Measurements from ENCODE around the gene HACL1. TPM values are rescaled to one million over a fixed set of nuclear protein-coding genes. Genes with fewer than 3 reads are reported as not detected.

Gene HACL1
- total RNA-seq, 1 experiment from 2014 or later: 44.9 TPM

DNA sequence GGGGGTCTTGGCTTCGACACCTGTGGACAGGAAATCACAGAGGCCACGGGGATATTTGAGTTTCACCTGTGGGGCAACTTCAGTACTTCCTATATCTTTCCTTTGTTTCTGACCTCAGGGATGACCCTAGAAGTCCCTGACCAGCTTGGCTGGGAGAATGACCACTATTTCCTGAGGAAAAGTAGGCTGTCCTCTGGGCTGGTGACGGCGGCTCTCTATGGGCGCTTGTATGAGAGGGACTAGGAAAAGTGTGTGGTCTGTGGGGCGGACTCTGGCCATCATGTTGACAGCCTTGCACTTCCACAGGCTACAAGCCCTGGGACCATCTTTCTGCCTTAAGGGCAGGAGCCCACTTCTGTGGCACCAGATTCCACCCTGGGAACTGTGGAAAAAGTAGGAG is 43.9 kb upstream of the HACL1 start:
- peaks cover 21% of the 10 kb centered on the region for H3K4me1 Mint-ChIP-seq
- ChIA-PET CTCF (no interaction called here), POLR2A (no interaction called here)
- DNase-seq (ENCODE audit: low spot score) (no peak), ATAC-seq (no peak)
- peaks cover 23% of the 10 kb centered on the region for H3K9me3 Mint-ChIP-seq
- peaks cover 46% of the 10 kb centered on the region for H3K36me3 Mint-ChIP-seq
- TF ChIP-seq ATF1 (CRISPR knock-in tag; IDR thresholded peaks at IDR 0.05): no peak
- TF ChIP-seq ZNF138 (CRISPR knock-in tag; conservative IDR thresholded peaks at IDR 0.05): no peak
- no peak for TF ChIP-seq NFYB (CRISPR knock-in tag; conservative IDR thresholded peaks at IDR 0.05; ENCODE audit: low read depth)
- no peak for TF ChIP-seq ZNF121 (CRISPR knock-in tag; IDR thresholded peaks at IDR 0.05)
- TF ChIP-seq, protein P1, sequence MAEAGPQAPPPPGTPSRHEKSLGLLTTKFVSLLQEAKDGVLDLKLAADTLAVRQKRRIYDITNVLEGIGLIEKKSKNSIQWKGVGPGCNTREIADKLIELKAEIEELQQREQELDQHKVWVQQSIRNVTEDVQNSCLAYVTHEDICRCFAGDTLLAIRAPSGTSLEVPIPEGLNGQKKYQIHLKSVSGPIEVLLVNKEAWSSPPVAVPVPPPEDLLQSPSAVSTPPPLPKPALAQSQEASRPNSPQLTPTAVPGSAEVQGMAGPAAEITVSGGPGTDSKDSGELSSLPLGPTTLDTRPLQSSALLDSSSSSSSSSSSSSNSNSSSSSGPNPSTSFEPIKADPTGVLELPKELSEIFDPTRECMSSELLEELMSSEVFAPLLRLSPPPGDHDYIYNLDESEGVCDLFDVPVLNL (CRISPR knock-in tag; IDR thresholded peaks at IDR 0.05; ENCODE audit: borderline replicate concordance, low read depth): no peak
- TF ChIP-seq, protein P2, sequence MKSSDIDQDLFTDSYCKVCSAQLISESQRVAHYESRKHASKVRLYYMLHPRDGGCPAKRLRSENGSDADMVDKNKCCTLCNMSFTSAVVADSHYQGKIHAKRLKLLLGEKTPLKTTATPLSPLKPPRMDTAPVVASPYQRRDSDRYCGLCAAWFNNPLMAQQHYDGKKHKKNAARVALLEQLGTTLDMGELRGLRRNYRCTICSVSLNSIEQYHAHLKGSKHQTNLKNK (CRISPR knock-in tag; IDR thresholded peaks at IDR 0.05): no peak
- TF ChIP-seq, protein P3, sequence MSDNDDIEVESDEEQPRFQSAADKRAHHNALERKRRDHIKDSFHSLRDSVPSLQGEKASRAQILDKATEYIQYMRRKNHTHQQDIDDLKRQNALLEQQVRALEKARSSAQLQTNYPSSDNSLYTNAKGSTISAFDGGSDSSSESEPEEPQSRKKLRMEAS (CRISPR knock-in tag; IDR thresholded peaks at IDR 0.05): no peak
- no peak for TF ChIP-seq CBFB (CRISPR knock-in tag; IDR thresholded peaks at IDR 0.05; ENCODE audit: low read depth)
- TF ChIP-seq GABPB1 (CRISPR knock-in tag; IDR thresholded peaks at IDR 0.05): no peak
- TF ChIP-seq, protein P4, sequence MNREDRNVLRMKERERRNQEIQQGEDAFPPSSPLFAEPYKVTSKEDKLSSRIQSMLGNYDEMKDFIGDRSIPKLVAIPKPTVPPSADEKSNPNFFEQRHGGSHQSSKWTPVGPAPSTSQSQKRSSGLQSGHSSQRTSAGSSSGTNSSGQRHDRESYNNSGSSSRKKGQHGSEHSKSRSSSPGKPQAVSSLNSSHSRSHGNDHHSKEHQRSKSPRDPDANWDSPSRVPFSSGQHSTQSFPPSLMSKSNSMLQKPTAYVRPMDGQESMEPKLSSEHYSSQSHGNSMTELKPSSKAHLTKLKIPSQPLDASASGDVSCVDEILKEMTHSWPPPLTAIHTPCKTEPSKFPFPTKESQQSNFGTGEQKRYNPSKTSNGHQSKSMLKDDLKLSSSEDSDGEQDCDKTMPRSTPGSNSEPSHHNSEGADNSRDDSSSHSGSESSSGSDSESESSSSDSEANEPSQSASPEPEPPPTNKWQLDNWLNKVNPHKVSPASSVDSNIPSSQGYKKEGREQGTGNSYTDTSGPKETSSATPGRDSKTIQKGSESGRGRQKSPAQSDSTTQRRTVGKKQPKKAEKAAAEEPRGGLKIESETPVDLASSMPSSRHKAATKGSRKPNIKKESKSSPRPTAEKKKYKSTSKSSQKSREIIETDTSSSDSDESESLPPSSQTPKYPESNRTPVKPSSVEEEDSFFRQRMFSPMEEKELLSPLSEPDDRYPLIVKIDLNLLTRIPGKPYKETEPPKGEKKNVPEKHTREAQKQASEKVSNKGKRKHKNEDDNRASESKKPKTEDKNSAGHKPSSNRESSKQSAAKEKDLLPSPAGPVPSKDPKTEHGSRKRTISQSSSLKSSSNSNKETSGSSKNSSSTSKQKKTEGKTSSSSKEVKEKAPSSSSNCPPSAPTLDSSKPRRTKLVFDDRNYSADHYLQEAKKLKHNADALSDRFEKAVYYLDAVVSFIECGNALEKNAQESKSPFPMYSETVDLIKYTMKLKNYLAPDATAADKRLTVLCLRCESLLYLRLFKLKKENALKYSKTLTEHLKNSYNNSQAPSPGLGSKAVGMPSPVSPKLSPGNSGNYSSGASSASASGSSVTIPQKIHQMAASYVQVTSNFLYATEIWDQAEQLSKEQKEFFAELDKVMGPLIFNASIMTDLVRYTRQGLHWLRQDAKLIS (CRISPR knock-in tag; IDR thresholded peaks at IDR 0.05; ENCODE audit: borderline replicate concordance): no peak
- no peak for TF ChIP-seq ZNF317 (CRISPR knock-in tag; IDR thresholded peaks at IDR 0.05; ENCODE audit: borderline replicate concordance, low read depth)
- no peak for TF ChIP-seq ELF4 (CRISPR knock-in tag; IDR thresholded peaks at IDR 0.05; ENCODE audit: low read depth)
- TF ChIP-seq HMGA2 (CRISPR knock-in tag; IDR thresholded peaks at IDR 0.05): no peak
- H3K27ac Mint-ChIP-seq: no peak overlapping the region
- no peaks in the 10 kb centered on the region for H3K27me3 Mint-ChIP-seq (ENCODE audit: low read depth)
- H3K4me3 Mint-ChIP-seq: no peak overlapping the region

DNA sequence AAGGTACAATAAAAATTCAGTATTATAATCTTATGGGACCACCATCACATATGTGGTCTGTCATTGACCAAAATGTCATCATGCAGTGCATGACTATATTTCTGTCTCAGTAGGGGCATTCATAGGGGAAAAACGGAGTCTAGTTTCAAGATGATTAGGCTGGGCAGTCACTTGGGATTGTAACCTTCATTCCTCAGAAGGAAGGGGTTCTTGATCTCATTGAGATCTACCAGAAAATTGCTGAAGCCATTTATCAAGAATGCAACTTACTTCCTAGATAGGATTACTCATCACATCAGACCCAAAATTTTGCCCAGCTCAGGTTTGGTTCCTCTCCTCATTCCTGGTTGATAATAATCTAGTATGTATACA is 37.5 kb upstream of the HACL1 start:
- POLR2A ChIA-PET: no interaction called here
- no peak for TF ChIP-seq ETV6 (CRISPR knock-in tag; IDR thresholded peaks at IDR 0.05)
- no peak for TF ChIP-seq TEAD1 (CRISPR knock-in tag; IDR thresholded peaks at IDR 0.05)
- TF ChIP-seq ZNF263 (CRISPR knock-in tag; IDR thresholded peaks at IDR 0.05; ENCODE audit: low read depth): no peak
- no peak for TF ChIP-seq JAZF1 (CRISPR knock-in tag; IDR thresholded peaks at IDR 0.05)
- TF ChIP-seq MXD4 (CRISPR knock-in tag; IDR thresholded peaks at IDR 0.05; ENCODE audit: borderline replicate concordance): no peak
- TF ChIP-seq, protein P5, sequence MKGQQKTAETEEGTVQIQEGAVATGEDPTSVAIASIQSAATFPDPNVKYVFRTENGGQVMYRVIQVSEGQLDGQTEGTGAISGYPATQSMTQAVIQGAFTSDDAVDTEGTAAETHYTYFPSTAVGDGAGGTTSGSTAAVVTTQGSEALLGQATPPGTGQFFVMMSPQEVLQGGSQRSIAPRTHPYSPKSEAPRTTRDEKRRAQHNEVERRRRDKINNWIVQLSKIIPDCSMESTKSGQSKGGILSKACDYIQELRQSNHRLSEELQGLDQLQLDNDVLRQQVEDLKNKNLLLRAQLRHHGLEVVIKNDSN (CRISPR knock-in tag; IDR thresholded peaks at IDR 0.05): no peak
- TF ChIP-seq, protein P6, sequence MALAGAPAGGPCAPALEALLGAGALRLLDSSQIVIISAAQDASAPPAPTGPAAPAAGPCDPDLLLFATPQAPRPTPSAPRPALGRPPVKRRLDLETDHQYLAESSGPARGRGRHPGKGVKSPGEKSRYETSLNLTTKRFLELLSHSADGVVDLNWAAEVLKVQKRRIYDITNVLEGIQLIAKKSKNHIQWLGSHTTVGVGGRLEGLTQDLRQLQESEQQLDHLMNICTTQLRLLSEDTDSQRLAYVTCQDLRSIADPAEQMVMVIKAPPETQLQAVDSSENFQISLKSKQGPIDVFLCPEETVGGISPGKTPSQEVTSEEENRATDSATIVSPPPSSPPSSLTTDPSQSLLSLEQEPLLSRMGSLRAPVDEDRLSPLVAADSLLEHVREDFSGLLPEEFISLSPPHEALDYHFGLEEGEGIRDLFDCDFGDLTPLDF (CRISPR knock-in tag; IDR thresholded peaks at IDR 0.05): no peak
- TF ChIP-seq, protein P2 (CRISPR knock-in tag; IDR thresholded peaks at IDR 0.05): no peak
- no peak for TF ChIP-seq TCF7 (CRISPR knock-in tag; IDR thresholded peaks at IDR 0.05; ENCODE audit: low read depth)
- TF ChIP-seq, protein P7, sequence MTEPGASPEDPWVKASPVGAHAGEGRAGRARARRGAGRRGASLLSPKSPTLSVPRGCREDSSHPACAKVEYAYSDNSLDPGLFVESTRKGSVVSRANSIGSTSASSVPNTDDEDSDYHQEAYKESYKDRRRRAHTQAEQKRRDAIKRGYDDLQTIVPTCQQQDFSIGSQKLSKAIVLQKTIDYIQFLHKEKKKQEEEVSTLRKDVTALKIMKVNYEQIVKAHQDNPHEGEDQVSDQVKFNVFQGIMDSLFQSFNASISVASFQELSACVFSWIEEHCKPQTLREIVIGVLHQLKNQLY (CRISPR knock-in tag; IDR thresholded peaks at IDR 0.05): no peak
- TF ChIP-seq, protein P8, sequence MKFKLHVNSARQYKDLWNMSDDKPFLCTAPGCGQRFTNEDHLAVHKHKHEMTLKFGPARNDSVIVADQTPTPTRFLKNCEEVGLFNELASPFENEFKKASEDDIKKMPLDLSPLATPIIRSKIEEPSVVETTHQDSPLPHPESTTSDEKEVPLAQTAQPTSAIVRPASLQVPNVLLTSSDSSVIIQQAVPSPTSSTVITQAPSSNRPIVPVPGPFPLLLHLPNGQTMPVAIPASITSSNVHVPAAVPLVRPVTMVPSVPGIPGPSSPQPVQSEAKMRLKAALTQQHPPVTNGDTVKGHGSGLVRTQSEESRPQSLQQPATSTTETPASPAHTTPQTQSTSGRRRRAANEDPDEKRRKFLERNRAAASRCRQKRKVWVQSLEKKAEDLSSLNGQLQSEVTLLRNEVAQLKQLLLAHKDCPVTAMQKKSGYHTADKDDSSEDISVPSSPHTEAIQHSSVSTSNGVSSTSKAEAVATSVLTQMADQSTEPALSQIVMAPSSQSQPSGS (CRISPR knock-in tag; IDR thresholded peaks at IDR 0.05; ENCODE audit: borderline replicate concordance, low read depth): no peak
- TF ChIP-seq PRRX2 (CRISPR knock-in tag; IDR thresholded peaks at IDR 0.05): no peak
- CTCF ChIA-PET: no interaction called here
- Mint-ChIP-seq H3K4me1 (peaks cover 26% of the 10 kb centered on the region), H3K4me3 (no peak overlapping the region), H3K27me3 (ENCODE audit: low read depth) (no peaks in the 10 kb centered on the region), H3K9me3 (peaks cover 11% of the 10 kb centered on the region), H3K27ac (no peak overlapping the region), H3K36me3 (peaks cover 20% of the 10 kb centered on the region)
- DNase-seq (ENCODE audit: low spot score): no peak
- ATAC-seq: no peak

All from WTC11 (cell line).